ENCODE results near the gene PHF11.
"Not testable (repeated sequence)": the region's sequence is repeated elsewhere in the genome, so short reads cannot be mapped to it uniquely, and the experiment has no call there.

PHF11 gene

DNA sequence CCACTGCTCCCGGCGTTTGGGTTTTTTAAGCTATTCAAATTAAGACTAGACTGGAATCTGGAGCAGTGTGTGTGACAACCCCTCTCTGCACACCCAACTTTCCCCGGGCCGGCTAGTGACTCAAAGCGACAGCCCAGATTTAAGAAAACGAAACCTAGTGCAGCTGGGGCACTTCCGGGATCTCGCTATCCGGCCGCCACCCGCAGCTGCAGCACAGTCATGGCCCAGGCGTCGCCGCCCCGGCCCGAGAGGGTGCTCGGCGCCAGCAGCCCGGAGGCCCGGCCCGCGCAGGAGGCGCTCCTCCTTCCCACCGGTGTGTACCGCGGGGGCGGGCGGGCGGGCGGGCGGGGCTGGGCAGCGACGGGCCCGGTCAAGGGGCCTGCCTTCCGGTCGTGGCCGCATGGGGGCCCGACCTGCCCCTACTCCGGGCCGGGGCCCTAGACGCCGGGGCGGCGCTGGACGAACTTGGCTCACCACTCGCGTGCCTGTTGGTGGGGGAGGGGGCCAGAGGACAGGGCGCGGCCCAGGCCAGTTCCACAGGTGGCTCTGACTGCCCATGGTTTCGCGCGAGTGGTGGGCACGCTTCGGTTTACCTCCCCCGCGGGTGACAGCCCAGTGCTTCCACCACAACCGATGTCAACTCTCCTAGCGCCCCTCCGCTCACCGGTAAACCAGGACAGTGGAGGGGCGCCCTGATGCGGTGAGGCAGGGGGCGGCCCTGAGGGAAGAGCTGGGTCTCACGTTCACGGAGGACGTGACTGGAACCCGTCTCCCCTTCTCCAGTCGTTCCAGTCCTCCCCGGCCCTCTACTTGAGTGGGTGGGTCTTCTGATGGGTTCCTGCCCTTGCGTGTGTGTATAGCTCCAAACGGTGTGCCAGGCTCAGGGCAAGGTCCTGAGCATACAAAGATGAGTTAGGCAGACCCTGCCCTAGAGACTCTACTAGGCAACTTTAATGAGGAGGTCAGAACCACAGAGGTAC is at the start of gene PHF11:
Gene PHF11 (plus strand): TSS at position 171 of the 980 bp plus-strand sequence. CDS start 49 bp downstream, at position 220.
- peak; percentile 57 for DNase-seq (ENCODE audit: low read depth)

DNA sequence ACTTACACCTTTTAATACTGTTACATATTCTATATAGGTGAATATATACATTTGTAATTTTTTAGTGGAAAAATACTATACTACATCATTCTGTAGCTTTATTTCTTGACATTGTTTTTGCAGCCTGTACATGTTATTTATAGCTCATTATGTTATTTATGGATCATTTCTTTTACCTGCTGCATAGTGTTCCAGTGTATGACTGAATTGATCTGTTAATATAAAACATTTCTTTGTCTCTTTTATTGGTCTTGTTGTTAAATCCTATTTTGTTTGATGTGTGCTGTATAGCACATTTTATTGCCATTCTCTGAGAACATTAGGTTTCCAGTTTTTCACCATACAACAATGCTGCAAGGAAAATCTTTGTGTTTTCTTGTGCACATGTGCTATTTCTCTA is 49.3 kb upstream of the PHF11 start:
- DNase-seq (ENCODE audit: low read depth) = no peak

DNA sequence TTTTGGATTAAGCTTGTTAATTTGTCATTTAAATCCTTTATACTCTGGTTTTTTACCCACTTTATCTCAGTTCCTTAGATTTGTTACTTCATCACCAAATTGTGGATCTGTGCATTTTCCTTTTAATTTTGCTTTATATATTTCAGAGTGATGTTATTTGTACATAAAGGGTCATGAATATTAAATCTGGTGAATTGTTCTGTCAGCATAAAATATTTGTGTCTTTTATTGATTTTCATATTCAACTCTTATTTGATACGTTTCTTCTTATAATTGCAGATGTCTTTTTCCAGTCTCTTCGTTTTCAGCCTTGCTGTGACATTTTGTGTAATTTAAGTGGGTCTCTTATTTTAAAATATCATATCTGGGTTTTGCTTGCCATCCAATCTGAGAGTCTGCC is 47.0 kb upstream of the PHF11 start:
- no peak for DNase-seq (ENCODE audit: low read depth)

DNA sequence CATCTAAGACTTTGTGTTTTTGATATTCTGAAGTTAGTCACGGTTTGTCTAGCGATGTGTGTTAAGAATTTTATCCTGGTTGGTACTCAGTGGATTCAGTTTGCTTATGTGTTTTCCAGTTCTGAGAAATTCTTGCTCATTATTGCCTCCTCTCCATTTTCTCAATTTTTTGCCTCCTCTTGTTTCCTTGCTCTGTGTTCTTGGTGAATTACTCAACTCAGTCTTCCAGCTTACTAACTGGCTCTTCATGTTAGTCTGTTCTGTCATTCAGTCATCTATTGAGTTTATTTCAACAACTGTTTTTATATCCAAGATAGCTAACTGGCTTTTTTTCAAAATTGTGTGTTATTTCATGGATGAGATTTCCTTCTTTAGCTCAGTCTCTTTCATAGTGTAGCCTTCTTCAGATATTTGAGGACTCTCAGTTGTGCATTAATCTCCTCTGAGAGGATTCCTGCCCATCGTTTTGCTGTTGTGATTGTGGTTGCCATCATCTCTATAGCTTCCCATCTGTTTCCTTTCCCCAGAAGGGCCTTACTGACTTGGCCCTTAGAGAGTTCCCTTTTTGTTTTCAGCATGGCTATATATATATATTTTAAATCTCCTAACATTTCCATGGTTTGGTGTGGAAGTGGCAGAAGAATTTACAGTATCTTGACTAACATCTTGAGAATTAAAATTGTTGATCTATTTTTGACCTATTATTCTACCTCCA is 45.5 kb upstream of the PHF11 start:
- no peak for DNase-seq (ENCODE audit: low read depth)

DNA sequence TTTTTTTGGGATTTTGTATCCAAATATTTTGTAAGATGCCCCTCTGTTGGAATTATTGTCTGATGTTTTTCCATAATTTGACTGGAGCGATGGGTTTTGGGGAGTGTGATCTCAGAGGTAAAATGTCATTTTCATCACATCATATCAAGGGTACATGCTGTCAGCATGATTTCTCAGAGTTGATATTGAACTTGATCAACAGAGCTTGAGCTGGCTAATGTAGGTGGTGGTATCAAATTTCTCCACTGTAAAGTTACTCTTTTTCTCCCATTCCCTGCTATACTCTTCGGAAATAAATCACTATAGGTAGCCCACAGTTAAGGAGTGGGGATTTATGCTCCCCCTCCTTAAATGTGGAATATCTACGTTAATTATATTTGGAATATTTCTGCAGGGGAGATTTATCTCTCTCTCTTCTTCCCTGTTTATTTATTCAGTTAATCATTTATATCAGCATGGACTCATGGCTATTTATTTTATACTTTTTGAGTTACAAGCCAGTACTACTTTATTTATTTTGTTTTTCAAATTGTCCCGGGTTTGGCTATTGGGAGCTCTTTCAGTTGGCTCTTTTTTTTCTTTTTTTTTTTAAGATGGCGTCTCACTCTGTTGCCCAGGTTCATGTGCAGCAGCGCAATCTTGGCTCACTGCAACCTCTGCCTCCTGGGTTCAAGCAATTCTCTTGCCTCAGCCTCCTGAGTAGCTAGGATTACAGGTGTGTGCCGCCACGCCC is 42.9 kb upstream of the PHF11 start:
- no peak for DNase-seq (ENCODE audit: low read depth)

DNA sequence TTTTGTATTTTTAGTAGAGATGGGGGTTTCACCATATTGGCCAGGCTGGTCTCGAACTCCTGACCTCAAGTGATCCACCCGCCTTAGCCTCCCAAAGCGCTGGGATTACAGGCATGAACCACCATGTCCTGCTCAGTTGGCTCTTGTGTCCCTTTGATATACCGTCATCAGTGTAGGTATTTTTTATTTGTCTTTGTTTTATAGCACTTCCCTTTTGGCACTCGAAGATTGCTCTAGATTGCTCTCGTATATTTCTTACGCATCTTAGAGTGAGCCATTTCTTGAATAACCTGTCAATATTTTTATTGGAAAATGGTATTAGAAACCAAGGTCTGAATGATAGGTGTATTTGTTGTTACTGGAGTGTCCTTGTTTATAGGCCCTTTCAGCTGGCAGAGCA is 42.3 kb upstream of the PHF11 start:
- no peak for DNase-seq (ENCODE audit: low read depth)

DNA sequence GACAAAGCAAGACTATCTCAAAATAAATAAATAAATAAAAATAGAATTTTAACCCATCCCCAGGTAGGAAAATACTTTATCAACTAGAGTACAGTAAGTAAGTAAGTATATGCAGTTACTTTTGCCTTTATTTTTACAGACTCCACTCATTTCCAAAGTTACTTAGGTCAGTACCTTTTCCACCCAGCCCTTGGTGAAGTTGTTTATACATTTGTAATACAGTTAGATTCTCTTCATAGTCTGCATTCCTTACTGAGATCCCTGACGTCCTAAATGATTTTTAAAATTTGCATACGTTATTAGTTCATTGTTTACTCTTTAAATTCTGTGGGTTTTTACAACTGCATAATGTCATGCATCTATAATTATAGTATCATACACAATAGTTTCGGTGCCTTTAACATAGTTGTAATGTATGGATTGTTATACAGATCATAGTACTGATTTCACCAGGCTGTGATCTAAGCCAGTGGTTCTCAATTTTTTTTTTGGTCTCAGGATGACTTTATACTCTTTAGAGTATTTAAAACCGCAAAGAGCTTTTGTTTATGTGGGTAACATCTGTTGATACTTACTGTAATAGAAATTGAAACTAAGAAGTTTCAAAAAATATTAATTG is 41.3 kb upstream of the PHF11 start:
- DNase-seq (ENCODE audit: low read depth) = no peak

DNA sequence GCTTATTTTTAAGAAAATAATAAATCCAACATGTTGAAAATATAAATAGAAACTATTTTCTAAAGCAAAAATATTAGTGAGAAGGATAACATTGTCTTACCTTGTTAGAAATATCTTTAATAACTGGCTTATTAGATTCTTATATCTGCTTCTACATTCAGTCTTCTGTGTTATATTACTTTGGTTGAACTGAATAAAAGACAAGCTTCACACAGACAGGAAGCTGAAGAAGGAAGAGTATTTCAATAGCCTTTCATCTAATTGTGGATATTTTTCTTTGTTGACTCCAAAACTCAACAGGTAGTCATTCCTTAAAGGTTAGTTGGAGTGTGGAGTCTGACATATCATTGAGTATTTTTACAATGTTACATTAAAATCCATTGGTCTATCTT is 40.8 kb upstream of the PHF11 start:
- DNase-seq (ENCODE audit: low read depth) = no peak

DNA sequence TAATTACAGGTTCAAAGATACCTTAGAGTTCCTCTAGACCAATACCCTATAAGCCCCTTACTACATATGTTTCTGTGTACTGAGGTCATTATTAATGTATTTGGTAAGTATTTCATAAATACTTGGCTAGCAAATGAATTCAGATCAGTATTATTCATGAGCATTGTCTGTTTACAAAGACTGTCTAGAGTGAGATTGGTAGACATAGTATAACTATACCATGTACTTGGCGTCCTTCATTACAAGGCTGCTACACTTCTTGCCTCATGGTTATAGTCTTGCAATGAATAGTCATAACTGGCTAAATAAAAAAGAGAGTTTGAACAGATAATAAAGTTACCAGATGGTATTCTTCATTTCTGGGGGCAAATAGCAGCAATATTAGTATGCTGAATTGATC is 39.6 kb upstream of the PHF11 start:
- DNase-seq (ENCODE audit: low read depth) = no peak

DNA sequence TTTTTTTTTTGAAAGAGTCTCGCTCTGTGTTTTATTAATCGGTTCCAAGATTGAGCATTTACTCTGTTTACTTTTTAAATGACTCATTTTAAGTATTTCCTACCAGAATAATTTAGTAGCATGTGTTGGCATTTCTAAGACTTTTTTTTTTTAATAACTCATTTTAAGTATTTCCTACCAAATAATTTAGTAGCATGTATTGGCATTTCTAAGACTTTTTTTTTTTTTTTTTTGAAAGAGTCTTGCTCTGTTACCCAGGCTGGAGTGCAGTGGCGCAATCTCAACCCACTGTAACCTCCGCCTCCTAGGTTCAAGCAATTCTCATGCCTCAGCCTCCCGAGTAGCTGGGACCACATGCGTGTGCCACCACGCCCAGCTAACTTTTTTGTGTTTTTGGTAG is 38.5 kb upstream of the PHF11 start:
- DNase-seq (ENCODE audit: low read depth) = no peak

DNA sequence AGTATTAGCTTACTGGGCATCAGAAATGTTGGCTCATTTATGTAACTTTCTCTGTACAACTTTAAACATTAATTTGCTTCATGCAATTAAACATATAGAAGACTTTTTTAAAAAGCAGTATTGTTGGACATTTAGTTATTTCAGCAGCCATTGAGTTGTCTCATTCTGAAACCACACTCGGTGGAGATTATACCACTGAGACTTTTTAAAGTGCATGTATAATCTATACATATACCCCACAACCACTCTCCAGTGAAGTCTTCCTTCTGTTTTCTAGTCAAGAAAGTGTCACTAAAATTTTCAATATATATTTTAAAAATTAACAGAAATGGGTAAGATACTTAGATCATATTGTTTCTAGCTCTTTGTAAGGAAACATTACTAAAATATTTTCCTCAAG is 36.2 kb upstream of the PHF11 start:
- DNase-seq (ENCODE audit: low read depth) = no peak

DNA sequence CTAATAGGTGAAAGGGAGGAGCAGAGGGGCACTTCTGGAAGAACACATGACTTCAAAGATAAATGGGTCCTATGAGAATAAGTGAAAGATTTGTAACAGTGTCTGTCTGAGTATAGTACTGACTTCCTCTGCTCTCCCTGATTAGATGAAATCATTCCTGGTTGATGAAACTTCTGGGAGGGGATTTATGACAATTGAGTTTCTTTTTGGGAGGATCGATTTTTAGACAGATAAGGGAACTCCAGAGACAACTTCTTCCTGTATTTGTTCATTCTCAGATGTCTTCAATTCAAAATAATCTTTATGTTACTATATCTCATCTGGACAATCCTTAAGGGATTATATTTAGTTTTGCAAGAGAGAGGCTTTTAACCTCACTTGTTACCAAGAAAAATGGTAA is 31.7 kb upstream of the PHF11 start:
- DNase-seq (ENCODE audit: low read depth) = no peak

DNA sequence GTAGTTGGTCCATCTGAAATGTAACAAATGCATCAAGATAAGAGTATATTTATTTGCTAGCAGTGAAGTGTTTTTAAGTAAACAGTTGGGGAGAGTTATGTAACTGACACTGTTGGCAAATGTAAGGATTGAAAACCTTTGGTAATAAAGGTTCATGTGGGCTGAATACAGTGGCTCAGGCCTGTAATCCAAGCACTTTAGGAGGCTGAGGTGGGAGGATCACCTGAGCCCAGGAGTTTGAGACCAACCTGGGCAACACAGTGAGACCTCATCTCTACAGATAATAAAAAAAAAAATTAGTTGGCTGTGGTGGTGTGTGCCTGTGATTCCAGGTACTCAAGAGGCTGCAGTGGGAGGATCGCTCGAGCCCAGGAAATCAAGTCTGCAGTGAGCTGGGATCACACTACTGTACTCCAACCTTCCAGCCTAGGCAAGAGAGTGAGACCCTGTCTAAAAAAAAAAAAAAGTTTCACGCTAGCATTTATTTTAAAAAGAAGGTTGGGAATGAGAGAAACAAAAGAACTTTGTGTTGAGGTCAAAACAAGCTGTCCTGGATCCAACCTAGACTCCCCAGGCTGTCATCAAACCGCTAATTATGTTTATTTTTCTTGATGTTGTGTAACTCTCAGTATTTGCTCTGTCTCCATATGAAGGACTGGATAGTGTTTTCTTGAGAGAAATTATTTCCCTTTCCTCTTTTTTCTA is 31.0 kb upstream of the PHF11 start:
- no peak for DNase-seq (ENCODE audit: low read depth)

DNA sequence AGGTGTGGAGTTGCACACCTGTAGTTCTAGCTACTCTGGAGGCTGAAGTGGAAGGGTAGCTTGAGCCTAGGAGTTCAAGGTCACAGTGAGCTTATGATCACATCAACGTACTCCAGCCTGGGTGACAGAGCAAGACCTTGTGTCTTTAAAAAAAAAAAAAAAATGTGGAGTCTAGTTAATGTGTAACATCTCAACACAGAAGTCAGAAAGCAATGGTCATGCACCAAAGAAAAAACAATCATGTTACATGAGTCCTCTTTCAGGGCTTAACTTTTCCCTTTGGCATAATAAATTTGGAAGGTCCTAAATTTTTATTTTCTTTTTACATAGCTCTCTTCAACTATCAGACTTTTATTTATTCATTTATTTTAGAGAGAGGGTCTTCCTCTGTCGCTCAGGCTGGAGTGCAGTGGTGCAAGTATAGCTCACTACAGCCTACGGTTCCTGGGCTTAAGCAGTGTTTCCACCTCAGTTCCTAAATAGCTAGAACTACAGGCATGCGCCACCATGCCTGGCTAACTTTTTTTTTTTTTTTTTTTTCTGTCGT is 29.4 kb upstream of the PHF11 start:
- no peak for DNase-seq (ENCODE audit: low read depth)

DNA sequence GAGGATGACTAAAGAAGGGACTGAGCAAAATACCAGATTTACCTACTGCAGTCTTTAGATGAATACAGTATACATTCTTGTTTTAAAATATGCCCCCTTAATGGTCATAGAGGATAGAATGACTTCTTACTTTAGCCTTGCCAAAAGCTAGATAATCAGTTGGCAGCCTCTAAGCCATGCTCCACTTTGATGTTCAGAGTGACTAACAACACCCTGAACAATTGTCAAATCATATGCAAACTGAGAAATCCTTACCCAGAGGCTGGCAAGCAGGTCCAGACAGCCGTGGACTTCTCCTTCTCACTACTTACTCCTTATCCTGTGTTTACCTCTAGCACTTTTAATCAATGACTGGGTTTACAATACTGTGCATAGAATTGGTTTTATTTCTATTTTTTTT is 23.6 kb upstream of the PHF11 start:
- DNase-seq (ENCODE audit: low read depth) = no peak

DNA sequence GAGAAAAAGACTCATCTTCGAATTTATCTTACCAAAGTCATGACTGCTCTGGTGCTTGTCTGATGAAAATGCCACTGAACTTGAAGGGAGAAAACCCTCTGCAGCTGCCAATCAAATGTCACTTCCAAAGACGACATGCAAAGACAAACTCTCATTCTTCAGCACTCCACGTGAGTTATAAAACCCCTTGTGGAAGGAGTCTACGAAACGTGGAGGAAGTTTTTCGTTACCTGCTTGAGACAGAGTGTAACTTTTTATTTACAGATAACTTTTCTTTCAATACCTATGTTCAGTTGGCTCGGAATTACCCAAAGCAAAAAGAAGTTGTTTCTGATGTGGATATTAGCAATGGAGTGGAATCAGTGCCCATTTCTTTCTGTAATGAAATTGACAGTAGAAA is 19.2 kb upstream of the PHF11 start:
- DNase-seq (ENCODE audit: low read depth) = no peak

DNA sequence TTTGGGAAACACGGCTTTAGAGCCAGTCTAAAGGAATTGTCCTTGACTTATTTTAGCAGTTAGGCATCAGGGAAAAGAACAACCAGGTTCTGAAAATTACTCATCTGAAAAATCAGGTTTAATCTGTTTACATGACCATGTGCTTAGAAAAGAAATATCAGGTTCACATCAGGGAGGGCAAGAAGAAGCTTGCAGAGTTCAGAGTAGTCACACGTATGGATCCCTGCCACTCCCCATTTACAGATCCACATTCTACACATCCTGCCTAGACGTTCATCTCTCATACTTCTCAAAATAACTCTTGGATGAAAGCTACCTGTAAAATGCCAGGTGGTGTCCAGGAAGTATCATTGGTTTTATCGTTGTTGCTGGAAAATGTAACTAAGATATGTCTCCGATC is 14.0 kb upstream of the PHF11 start:
- DNase-seq (ENCODE audit: low read depth) = no peak

DNA sequence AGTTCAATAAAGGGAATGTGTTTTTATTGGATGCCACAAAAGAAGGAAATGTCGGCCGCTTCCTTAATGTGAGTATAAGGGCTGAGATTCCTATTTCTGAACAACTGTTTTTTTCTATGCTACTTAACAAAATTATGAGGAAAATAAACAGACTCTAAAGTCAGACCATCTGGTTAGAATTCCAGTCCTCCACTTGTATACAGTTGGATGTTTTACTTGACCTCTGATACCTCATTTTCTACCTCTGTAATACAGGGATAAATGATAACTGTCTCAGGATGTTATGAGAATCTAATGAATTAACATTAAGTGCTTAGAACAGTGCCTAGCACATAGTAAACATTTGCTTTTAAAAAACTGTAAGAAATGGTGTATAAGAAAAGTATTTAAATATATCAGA is 7.2 kb upstream of the PHF11 start:
- DNase-seq (ENCODE audit: low read depth) = no peak

DNA sequence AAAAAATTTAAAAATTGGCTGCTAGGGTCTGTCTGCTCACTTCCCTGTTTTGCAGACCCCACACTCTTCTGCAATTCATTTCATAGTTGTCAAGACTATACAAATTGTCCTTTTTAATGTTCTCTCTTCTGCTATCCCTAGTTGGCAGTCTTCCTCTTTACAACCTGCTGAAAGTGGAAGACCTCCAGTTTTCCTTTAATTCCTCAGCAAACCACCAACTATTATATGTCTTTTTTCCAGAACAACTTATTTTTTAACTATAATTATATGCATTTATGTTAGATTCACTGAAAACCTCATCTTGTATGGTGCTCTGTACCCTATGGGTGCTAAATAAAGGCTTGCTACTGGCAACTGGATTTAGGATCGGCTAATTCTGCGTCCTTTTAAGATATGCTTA is 1.1 kb upstream of the PHF11 start:
- no peak for DNase-seq (ENCODE audit: low read depth)

DNA sequence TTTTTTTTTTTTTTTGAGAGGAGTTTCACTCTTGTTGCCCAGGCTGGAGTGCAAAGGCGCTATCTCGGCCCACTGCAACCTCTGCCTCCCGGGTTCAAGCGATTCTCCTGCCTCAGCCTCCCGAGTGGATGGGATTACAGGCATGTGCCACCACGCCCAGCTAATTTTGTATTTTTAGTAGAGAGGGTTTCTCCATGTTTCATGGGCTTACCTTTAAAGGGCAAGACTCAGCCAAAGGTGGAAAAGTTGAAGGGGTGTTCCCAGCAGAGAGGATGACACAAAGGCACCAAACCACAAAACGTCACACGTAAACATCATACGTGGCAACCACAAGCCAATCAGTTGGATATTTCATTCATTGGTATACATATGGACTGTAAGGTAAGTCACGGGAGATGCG is 1.1 kb downstream of the PHF11 start:
- not testable (repeated sequence) for DNase-seq (ENCODE audit: low read depth)

DNA sequence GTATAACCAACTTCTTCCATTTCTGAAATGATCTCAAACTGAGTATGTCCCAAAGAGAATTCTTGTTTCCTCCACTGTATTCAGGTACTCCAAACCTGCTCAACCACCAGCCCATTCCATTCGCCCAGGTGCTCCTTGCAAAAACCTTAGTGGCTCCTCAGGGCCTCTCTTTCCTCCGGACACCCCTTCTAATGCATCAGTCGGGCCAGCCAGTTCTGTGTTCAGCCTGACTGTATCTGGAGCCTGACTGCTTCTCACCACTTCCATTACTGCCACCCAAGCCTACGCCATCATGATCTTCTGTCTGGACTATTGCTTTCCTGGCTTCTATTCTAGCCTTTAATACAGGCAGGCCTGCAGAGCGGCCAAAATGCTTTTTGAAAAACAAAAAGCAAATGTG is 1.5 kb downstream of the PHF11 start:
- DNase-seq (ENCODE audit: low read depth) = no peak

Data from stromal cell of bone marrow (primary cell).